ENCODE data around the gene REPS2.

REPS2 gene

DNA sequence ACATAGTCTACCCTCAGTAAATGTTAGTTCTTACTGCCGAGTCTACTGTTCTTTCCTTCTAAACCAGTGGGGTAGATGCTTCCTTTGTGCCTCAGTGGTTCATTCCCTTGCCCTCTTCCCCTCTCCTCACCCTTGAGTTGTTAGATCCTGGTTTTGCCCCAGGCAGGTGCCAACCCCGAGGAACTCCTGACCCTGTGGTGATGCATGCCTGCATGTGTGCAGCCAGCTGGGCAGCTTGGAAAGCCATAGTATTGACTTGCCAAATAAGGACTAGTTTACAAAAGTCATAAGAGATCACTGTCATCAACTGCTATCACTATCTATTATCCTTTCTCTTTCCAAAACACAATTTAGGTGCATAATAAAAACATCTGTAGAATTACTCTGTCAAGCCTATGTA is 50.9 kb downstream of the REPS2 start:
- DNase-seq (ENCODE audit: extremely low read depth in 1 of 2, low read depth in 1 of 2) = no peak

GRCh38 chrX:16999275-16999674 is 52.8 kb downstream of the REPS2 start:
- no peak for DNase-seq (ENCODE audit: extremely low read depth in 1 of 2, low read depth in 1 of 2)

DNA sequence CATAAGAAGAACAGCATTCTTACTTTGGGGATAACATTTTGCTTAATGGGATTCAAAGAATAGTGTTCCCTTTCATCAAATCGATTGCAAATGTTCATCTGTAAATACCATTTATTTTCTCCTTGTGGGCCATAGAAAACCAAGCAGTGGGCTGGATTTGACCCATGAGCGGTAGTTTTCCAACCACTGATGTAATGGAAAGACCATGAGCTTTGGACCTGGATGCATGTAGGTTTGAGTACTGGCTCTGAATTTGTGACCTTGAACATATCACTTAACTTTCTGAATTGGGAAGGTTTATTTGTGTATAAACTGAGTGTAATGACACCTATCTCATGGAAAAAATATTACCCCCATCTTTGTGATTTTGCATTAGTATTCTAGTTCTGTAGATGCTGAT is 54.3 kb downstream of the REPS2 start:
- no peak for DNase-seq (ENCODE audit: extremely low read depth in 1 of 2, low read depth in 1 of 2)

GRCh38 chrX:17005712-17006368 is 59.4 kb downstream of the REPS2 start:
- no peak for DNase-seq (ENCODE audit: extremely low read depth in 1 of 2, low read depth in 1 of 2)

- no peak for DNase-seq (ENCODE audit: extremely low read depth in 1 of 2, low read depth in 1 of 2)
Observed at GRCh38 chrX:17007134-17007768, 60.8 kb downstream of the REPS2 start.

DNA sequence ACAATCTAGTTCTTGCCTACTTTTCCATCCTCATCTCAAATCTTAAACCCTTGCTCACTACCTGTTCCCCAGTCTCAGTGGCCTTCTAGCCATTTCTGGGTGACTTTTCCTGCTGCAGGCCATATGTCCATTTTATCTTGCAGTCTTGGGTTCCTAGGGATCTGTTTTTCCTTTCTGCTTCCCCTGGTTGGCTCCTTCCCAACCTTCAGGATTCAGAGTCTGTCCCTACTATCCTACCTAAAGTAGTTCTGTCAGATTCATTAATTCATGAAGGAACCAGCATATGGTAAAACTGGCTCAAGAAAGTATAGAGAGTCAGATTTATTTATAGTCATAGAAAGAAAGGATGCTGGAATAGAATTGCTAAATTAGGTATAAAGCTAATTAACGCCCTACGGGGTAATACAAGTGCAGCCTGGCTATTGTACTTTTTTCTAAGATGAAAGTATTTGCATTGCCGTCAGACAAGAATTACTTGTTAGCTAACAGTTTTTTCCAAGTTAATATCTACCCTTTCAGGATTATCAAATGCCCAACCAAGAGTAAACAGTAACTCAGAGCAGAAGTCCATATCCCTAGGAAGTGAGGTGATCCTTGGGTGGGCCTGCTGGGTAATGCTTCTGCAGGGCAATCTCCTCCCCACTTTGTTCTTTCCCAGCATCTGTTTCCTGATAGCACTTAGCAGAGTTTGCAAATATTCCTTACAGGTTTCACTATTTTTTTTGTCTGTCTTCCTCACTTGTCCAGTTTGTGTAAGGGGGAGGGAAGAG is 63.6 kb downstream of the REPS2 start:
- DNase-seq (ENCODE audit: extremely low read depth in 1 of 2, low read depth in 1 of 2) = no peak

- no peak for DNase-seq (ENCODE audit: extremely low read depth in 1 of 2, low read depth in 1 of 2)
Observed at GRCh38 chrX:17012465-17012864, 66.0 kb downstream of the REPS2 start.

- DNase-seq (ENCODE audit: extremely low read depth in 1 of 2, low read depth in 1 of 2) = no peak
Observed at GRCh38 chrX:17014216-17014615, 67.8 kb downstream of the REPS2 start.

DNA sequence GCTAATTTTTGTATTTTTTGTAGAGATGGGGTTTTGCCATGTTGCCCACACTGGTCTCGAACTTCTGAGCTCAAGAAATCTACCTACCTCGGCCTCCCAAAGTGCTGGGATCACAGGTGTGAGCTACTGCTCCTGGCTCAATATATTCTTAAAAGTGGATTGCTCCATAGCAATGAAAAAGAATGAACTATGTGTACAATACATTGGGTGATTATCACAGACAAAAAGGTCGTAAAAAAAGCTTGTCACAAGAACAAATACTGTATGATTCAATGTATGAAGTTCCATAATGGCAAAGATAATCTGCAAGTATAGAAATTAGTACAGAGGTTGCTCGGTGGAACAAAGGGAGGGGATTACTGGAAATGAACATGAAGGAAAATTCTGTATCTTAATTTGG is 70.7 kb downstream of the REPS2 start:
- DNase-seq (ENCODE audit: extremely low read depth in 1 of 2, low read depth in 1 of 2) = no peak

DNA sequence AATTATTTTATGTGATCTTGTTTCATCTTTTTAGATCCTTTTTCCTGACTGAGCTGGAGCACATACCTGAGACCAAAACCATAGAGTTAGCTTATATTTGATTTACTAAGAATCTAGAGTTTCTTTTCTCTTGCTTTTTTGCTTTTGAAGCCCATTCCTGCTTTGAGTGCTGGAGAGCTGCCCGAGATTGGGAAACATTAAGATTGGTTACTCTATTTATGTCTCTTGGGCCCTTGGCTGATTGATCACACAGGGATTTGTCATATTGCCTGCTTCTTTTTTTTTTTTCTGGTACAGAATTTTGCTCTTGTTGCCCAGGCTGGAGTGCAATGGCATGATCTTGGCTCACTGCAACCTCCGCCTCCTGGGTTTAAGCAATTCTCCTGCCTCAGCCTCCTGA is 73.9 kb downstream of the REPS2 start:
- DNase-seq (ENCODE audit: extremely low read depth in 1 of 2, low read depth in 1 of 2) = no peak

- DNase-seq (ENCODE audit: extremely low read depth in 1 of 2, low read depth in 1 of 2) = no peak
Observed at GRCh38 chrX:17020851-17021821, 74.7 kb downstream of the REPS2 start.

- DNase-seq (ENCODE audit: extremely low read depth in 1 of 2, low read depth in 1 of 2) = no peak
Observed at GRCh38 chrX:17021851-17022604, 75.6 kb downstream of the REPS2 start.

- DNase-seq (ENCODE audit: extremely low read depth in 1 of 2, low read depth in 1 of 2) = no peak
Observed at GRCh38 chrX:17023661-17024060, 77.2 kb downstream of the REPS2 start.

- no peak for DNase-seq (ENCODE audit: extremely low read depth in 1 of 2, low read depth in 1 of 2)
Observed at GRCh38 chrX:17024886-17025285, 78.4 kb downstream of the REPS2 start.

- DNase-seq (ENCODE audit: extremely low read depth in 1 of 2, low read depth in 1 of 2) = no peak
Observed at GRCh38 chrX:17025621-17026302, 79.3 kb downstream of the REPS2 start.

- no peak for DNase-seq (ENCODE audit: extremely low read depth in 1 of 2, low read depth in 1 of 2)
Observed at GRCh38 chrX:17027931-17028330, 81.5 kb downstream of the REPS2 start.

- no peak for DNase-seq (ENCODE audit: extremely low read depth in 1 of 2, low read depth in 1 of 2)
Observed at GRCh38 chrX:17028356-17028755, 81.9 kb downstream of the REPS2 start.

- DNase-seq (ENCODE audit: extremely low read depth in 1 of 2, low read depth in 1 of 2) = no peak
Observed at GRCh38 chrX:17030092-17030491, 83.6 kb downstream of the REPS2 start.

- no peak for DNase-seq (ENCODE audit: extremely low read depth in 1 of 2, low read depth in 1 of 2)
Observed at GRCh38 chrX:17030580-17031270, 84.3 kb downstream of the REPS2 start.

Data from activated CD8-positive, alpha-beta memory T cell treated with anti-CD3 and anti-CD28 coated beads for 1 hour (primary cell).